ENCODE results near the gene ERLIN1.

Gene ERLIN1

DNA sequence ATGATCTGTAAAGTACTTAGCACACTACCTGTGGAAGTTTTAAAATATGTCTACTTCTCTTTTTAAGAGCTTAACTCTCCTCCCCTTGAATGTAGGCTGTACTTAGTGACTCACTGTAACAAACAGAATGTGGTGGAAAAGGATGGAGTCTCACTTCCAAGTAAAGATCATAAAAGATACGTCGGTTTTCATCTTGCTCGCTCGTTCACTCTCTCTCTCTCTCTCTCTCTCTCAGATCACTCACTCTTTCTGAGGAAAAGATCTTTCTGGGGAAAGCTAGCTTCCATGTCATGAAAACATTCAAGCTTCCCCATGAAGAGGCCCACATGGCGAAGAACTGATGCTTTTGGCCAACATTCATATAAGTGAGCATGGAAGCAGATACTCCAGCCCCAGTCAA, 38.0 kb upstream of the ERLIN1 start:
- TF ChIP-seq, protein P1, sequence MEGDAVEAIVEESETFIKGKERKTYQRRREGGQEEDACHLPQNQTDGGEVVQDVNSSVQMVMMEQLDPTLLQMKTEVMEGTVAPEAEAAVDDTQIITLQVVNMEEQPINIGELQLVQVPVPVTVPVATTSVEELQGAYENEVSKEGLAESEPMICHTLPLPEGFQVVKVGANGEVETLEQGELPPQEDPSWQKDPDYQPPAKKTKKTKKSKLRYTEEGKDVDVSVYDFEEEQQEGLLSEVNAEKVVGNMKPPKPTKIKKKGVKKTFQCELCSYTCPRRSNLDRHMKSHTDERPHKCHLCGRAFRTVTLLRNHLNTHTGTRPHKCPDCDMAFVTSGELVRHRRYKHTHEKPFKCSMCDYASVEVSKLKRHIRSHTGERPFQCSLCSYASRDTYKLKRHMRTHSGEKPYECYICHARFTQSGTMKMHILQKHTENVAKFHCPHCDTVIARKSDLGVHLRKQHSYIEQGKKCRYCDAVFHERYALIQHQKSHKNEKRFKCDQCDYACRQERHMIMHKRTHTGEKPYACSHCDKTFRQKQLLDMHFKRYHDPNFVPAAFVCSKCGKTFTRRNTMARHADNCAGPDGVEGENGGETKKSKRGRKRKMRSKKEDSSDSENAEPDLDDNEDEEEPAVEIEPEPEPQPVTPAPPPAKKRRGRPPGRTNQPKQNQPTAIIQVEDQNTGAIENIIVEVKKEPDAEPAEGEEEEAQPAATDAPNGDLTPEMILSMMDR (IDR thresholded peaks at IDR 0.05; ENCODE audit: low read depth, low read length, poor library complexity, severe bottlenecking): no peak
- no peak for TF ChIP-seq EZH2phosphoT487 (IDR thresholded peaks at IDR 0.05; ENCODE audit: borderline replicate concordance, low read length)
- Histone ChIP-seq H3K4me1 (ENCODE audit: control insufficient read depth, low read length) (peaks cover 17% of the 10 kb centered on the region), H3K4me2 (ENCODE audit: low read length) (no peak overlapping the region), H3K4me3 (ENCODE audit: low read length) (no peak overlapping the region), H3K9me3 (ENCODE audit: control insufficient read depth, insufficient read depth, low read length) (no peaks in the 10 kb centered on the region), H3K27ac (ENCODE audit: low read depth, low read length) (no peak overlapping the region), H3K36me3 (ENCODE audit: control insufficient read depth, low read length) (peaks cover 62% of the 10 kb centered on the region), H3F3A (ENCODE audit: control insufficient read depth, insufficient read depth) (no peaks in the 10 kb centered on the region), H3K79me2 (ENCODE audit: control insufficient read depth, low read length) (peaks cover 34% of the 10 kb centered on the region), H4K20me1 (ENCODE audit: control insufficient read depth, insufficient read depth, low read depth, low read length) (no peaks in the 10 kb centered on the region), H3K9me2 (replicated peaks; ENCODE audit: control insufficient read depth, low read length) (no peaks in the 10 kb centered on the region), H3K27me3 (ENCODE audit: control insufficient read depth, low read length) (no peaks in the 10 kb centered on the region)

DNA sequence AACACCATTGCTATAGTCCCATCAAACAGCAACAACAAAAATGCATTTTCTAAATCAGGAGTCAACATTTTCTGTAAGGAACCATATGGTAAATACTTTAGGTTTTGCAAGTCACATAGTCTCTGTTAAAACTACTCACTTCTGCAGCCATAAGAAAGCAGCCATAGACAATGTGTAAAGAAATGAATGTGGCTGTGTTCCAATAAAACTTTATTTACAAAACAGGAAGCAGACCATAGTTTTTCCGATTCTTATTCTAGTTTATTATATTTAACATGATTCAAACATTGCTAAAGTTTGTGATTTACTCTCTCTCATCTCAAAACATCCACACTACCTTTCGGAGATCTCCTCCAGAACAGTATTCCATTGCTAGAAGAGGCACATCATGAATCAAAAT, 36.7 kb upstream of the ERLIN1 start:
- Histone ChIP-seq H3K4me2 (ENCODE audit: low read length) (no peak overlapping the region), H3K4me1 (ENCODE audit: control insufficient read depth, low read length) (peaks cover 8% of the 10 kb centered on the region), H3K27me3 (ENCODE audit: control insufficient read depth, low read length) (no peaks in the 10 kb centered on the region), H3K79me2 (ENCODE audit: control insufficient read depth, low read length) (peaks cover 20% of the 10 kb centered on the region), H3K9me2 (replicated peaks; ENCODE audit: control insufficient read depth, low read length) (no peaks in the 10 kb centered on the region), H4K20me1 (ENCODE audit: control insufficient read depth, insufficient read depth, low read depth, low read length) (no peaks in the 10 kb centered on the region), H3F3A (ENCODE audit: control insufficient read depth, insufficient read depth) (no peaks in the 10 kb centered on the region), H3K9me3 (ENCODE audit: control insufficient read depth, insufficient read depth, low read length) (no peaks in the 10 kb centered on the region), H3K36me3 (ENCODE audit: control insufficient read depth, low read length) (peaks cover 74% of the 10 kb centered on the region), H3K4me3 (ENCODE audit: low read length) (no peak overlapping the region), H3K27ac (ENCODE audit: low read depth, low read length) (no peak overlapping the region)
- TF ChIP-seq EZH2phosphoT487 (IDR thresholded peaks at IDR 0.05; ENCODE audit: borderline replicate concordance, low read length): no peak
- TF ChIP-seq, protein P1 (IDR thresholded peaks at IDR 0.05; ENCODE audit: low read depth, low read length, poor library complexity, severe bottlenecking): no peak

DNA sequence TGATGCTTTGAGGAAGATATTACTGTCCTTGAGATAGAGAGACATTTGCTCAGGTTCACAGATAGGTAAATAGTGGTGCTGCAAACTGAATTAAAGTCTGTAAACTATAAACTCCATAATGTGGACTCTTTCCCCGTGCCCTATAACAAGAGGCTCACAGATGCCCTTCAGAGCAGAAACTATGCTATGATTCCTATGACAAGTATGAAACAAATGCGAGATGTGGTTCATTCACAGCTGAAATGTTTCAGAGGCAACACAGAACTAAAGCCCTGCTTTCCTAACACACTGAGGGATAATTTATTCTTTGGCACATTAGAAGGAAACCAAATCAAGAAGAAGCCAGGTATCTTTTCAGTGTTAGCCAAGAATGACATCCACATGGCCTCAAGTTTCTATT, 30.2 kb upstream of the ERLIN1 start:
- no peaks in the 10 kb centered on the region for H3K79me2 ChIP-seq (ENCODE audit: control insufficient read depth, low read length)
- H3K4me1 ChIP-seq (ENCODE audit: control insufficient read depth, low read length): no peaks in the 10 kb centered on the region
- no peaks in the 10 kb centered on the region; the same call in 1 of the 2 replicates for H4K20me1 ChIP-seq (ENCODE audit: control insufficient read depth, insufficient read depth, low read depth, low read length)
- H3K27ac ChIP-seq (ENCODE audit: low read depth, low read length): no peak overlapping the region
- H3K9me3 ChIP-seq (ENCODE audit: control insufficient read depth, insufficient read depth, low read length): no peaks in the 10 kb centered on the region
- H3F3A ChIP-seq (ENCODE audit: control insufficient read depth, insufficient read depth): no peaks in the 10 kb centered on the region
- H3K9me2 ChIP-seq (replicated peaks; ENCODE audit: control insufficient read depth, low read length): no peaks in the 10 kb centered on the region
- no peak overlapping the region for H3K4me3 ChIP-seq (ENCODE audit: low read length)
- no peaks in the 10 kb centered on the region for H3K27me3 ChIP-seq (ENCODE audit: control insufficient read depth, low read length)
- peaks cover 83% of the 10 kb centered on the region for H3K36me3 ChIP-seq (ENCODE audit: control insufficient read depth, low read length)
- no peak for TF ChIP-seq EZH2phosphoT487 (IDR thresholded peaks at IDR 0.05; ENCODE audit: borderline replicate concordance, low read length)
- TF ChIP-seq, protein P1 (IDR thresholded peaks at IDR 0.05; ENCODE audit: low read depth, low read length, poor library complexity, severe bottlenecking): no peak
- no peak overlapping the region for H3K4me2 ChIP-seq (ENCODE audit: low read length)

DNA sequence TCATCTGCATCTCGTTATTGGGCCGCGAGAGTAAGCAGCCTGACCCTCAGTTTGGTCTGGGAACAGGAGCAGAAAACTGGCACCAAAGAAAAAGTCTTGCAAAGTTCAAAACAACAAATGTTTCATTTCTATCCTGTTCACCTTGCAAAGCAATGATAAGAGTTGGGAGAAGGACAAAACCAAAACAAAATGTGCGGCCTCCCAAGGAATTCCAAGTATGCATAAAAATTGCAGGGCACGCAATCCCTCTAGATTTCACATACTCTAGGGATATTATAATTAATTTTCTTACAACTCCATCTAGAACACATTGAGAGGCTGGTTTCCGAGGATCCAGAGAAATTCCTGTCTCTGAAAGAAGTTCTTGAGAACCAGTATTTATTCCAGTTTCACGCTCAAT, 23.5 kb upstream of the ERLIN1 start:
- H3F3A ChIP-seq (ENCODE audit: control insufficient read depth, insufficient read depth): no peaks in the 10 kb centered on the region
- H4K20me1 ChIP-seq (ENCODE audit: control insufficient read depth, insufficient read depth, low read depth, low read length): no peaks in the 10 kb centered on the region
- no peaks in the 10 kb centered on the region for H3K4me1 ChIP-seq (ENCODE audit: control insufficient read depth, low read length)
- H3K4me3 ChIP-seq (ENCODE audit: low read length): no peak overlapping the region
- no peaks in the 10 kb centered on the region for H3K27me3 ChIP-seq (ENCODE audit: control insufficient read depth, low read length)
- no peak for TF ChIP-seq EZH2phosphoT487 (IDR thresholded peaks at IDR 0.05; ENCODE audit: borderline replicate concordance, low read length)
- peaks cover 78% of the 10 kb centered on the region for H3K36me3 ChIP-seq (ENCODE audit: control insufficient read depth, low read length)
- no peaks in the 10 kb centered on the region for H3K9me2 ChIP-seq (replicated peaks; ENCODE audit: control insufficient read depth, low read length)
- H3K27ac ChIP-seq (ENCODE audit: low read depth, low read length): no peak overlapping the region
- H3K4me2 ChIP-seq (ENCODE audit: low read length): no peak overlapping the region
- no peaks in the 10 kb centered on the region for H3K79me2 ChIP-seq (ENCODE audit: control insufficient read depth, low read length)
- no peaks in the 10 kb centered on the region for H3K9me3 ChIP-seq (ENCODE audit: control insufficient read depth, insufficient read depth, low read length)
